ENCODE results near the gene METTL16. TPM values are rescaled to one million over a fixed set of nuclear protein-coding genes. Genes with fewer than 3 reads are reported as not detected.
"Not testable (repeated sequence)": the region's sequence is repeated elsewhere in the genome, so short reads cannot be mapped to it uniquely, and the experiment has no call there.

Gene METTL16
- polyA plus RNA-seq, 1 of the 3 experiments (the other 2 are of a cell fraction): 8.1 TPM

- TF ChIP-seq REST (IDR thresholded peaks at IDR 0.05; ENCODE audit: low read depth, low read length): no peak
- TF ChIP-seq ZBTB33 (IDR thresholded peaks at IDR 0.05; ENCODE audit: borderline replicate concordance, low read depth): no peak
Measured at GRCh38 chr17:2508035-2508434, 3.7 kb downstream of the METTL16 start (continued).

GRCh38 chr17:2507015-2507414 lies 4.7 kb downstream of the METTL16 start:
- H3K27me3 ChIP-seq (ENCODE audit: insufficient read depth); H3K9ac ChIP-seq; H3K27ac ChIP-seq (ENCODE audit: low read depth in 2 of 2, low read length in 1 of 2); H3K4me3 ChIP-seq (ENCODE audit: low read depth in 2 of 2, low read length in 1 of 2); H4K20me1 ChIP-seq (ENCODE audit: insufficient read depth); CTCF ChIA-PET; H3K9me3 ChIP-seq; POLR2A ChIA-PET; H3K9me2 ChIP-seq; H3K36me3 ChIP-seq (replicated peaks in 1 of 2; ENCODE audit: control insufficient read depth in 1 of 2, insufficient read depth in 2 of 2, low read length in 1 of 2); H2AFZ ChIP-seq (ENCODE audit: low read depth); DNase-seq; H3K4me1 ChIP-seq (ENCODE audit: control insufficient read depth in 1 of 2, insufficient read depth in 2 of 2, low read depth in 1 of 2, low read length in 1 of 2); H3K4me2 ChIP-seq: not testable (repeated sequence)
- Histone ChIP-seq H3F3A (replicated peaks; ENCODE audit: insufficient read depth) (peaks cover 21% of the 10 kb centered on the region), H3K79me2 (ENCODE audit: insufficient read depth) (peaks cover 75% of the 10 kb centered on the region)
- no CpG with 5 or more reads among the region's 29 CpGs for WGBS (ENCODE audit: low lambda C conversion rate)

GRCh38 chr17:2503627-2504026 lies 8.1 kb downstream of the METTL16 start:
- 82% methylated on average over 5 of the region's 5 CpGs for WGBS (ENCODE audit: low lambda C conversion rate)

More at GRCh38 chr17:2503627-2504026, 8.1 kb downstream of the METTL16 start:
- peaks cover 56% of the 10 kb centered on the region for H3K79me2 ChIP-seq (ENCODE audit: insufficient read depth)
- H4K20me1 ChIP-seq (ENCODE audit: insufficient read depth): 0 out of 2 replicates have a peak, but pooled peaks cover 3% of the 10 kb centered on the region
- no peaks in the 10 kb centered on the region for H3K27me3 ChIP-seq (ENCODE audit: insufficient read depth)
- no peak overlapping the region for H2AFZ ChIP-seq (ENCODE audit: low read depth)
- H3K36me3 ChIP-seq (replicated peaks in 1 of 2; ENCODE audit: control insufficient read depth in 1 of 2, insufficient read depth in 2 of 2, low read length in 1 of 2): peaks cover 0 to 7% of the 10 kb centered on the region in 2 experiments
- no peaks in the 10 kb centered on the region for H3K4me1 ChIP-seq (ENCODE audit: control insufficient read depth in 1 of 2, insufficient read depth in 2 of 2, low read depth in 1 of 2, low read length in 1 of 2)
- no peak overlapping the region for H3K4me3 ChIP-seq (ENCODE audit: low read depth in 2 of 2, low read length in 1 of 2)
- H3K9me3 ChIP-seq: no peaks in the 10 kb centered on the region
- CTCF ChIA-PET: no interaction called here
- no peak overlapping the region for H3K9ac ChIP-seq
- POLR2A ChIA-PET: no interaction called here
- peaks cover 6% of the 10 kb centered on the region for H3F3A ChIP-seq (replicated peaks; ENCODE audit: insufficient read depth)
- H3K27ac ChIP-seq (ENCODE audit: low read depth in 2 of 2, low read length in 1 of 2): no peak overlapping the region
- H3K9me2 ChIP-seq: no peaks in the 10 kb centered on the region
- DNase-seq: no peak
- TF ChIP-seq REST (IDR thresholded peaks at IDR 0.05; ENCODE audit: low read depth, low read length) (no peak), FOSL2 (IDR thresholded peaks at IDR 0.05; ENCODE audit: borderline replicate concordance, low read depth) (no peak), MXI1 (IDR thresholded peaks at IDR 0.05; ENCODE audit: low read depth, low read length) (no peak), TEAD4 (IDR thresholded peaks at IDR 0.05; ENCODE audit: borderline replicate concordance, insufficient read depth) (no peak), GABPA (IDR thresholded peaks at IDR 0.05; ENCODE audit: low read depth) (no peak), CHD2 (IDR thresholded peaks at IDR 0.05; ENCODE audit: low read length, partially characterized antibody) (no peak), RCOR1 (IDR thresholded peaks at IDR 0.05; ENCODE audit: low read length) (no peak), RFX5 (IDR thresholded peaks at IDR 0.05; ENCODE audit: low read length) (no peak), MAX (IDR thresholded peaks at IDR 0.05; ENCODE audit: low read depth) (no peak), ZBTB33 (IDR thresholded peaks at IDR 0.05; ENCODE audit: borderline replicate concordance, low read depth) (no peak), NFIC (IDR thresholded peaks at IDR 0.05; ENCODE audit: borderline replicate concordance) (no peak), SIN3A (IDR thresholded peaks at IDR 0.05; ENCODE audit: borderline replicate concordance, low read depth, low read length) (no peak), RAD21 (IDR thresholded peaks at IDR 0.05; ENCODE audit: low read length) (no peak)
- H3K4me2 ChIP-seq: no peak overlapping the region

Data from SK-N-SH (cell line).